Smooth muscle cell (in vitro differentiated cells): Measurements from ENCODE around the gene CBLB. TPM values are rescaled to one million over a fixed set of nuclear protein-coding genes. Genes with fewer than 3 reads are reported as not detected.

Experiments used
- DNase-seq: peaks from one replicate; lab custom pipeline; 2025; ENCODE audit not compliant: unreplicated experiment; lab: John Stamatoyannopoulos, UW
- H2AFZ ChIP-seq: fragments of 200-600 bp; sonication (generic); 2 replicates; pipeline ENCODE4 v1.6.0; 2016; ENCODE audit warnings: antibody characterized with exemption, low read depth, mild to moderate bottlenecking
- H3F3A ChIP-seq: fragments of 200-600 bp; sonication (generic); 2 replicates; pipeline ENCODE4 v1.6.0; 2017; ENCODE audit warnings: antibody characterized with exemption, low read depth
- H3K27ac ChIP-seq: fragments of 200-600 bp; sonication (generic); 2 replicates; pipeline ENCODE4 v1.5.1; 2016; ENCODE audit warnings: low read depth, mild to moderate bottlenecking
- H3K27me3 ChIP-seq: fragments of 200-600 bp; sonication (generic); 2 replicates; pipeline ENCODE4 v1.6.1; 2016; ENCODE audit warnings: low read depth, mild to moderate bottlenecking
- H3K36me3 ChIP-seq: fragments of 200-600 bp; sonication (generic); 2 replicates; pipeline ENCODE4 v1.5.1; 2016; ENCODE audit warnings: low read depth
- H3K4me1 ChIP-seq: fragments of 200-600 bp; sonication (generic); 2 replicates; pipeline ENCODE4 v1.5.1; 2016; ENCODE audit warnings: low read depth
- H3K4me2 ChIP-seq: fragments of 200-600 bp; sonication (generic); 2 replicates; pipeline ENCODE4 v1.6.0; 2016; ENCODE audit warnings: mild to moderate bottlenecking
- H3K4me3 ChIP-seq: fragments of 200-600 bp; sonication (generic); 2 replicates; pipeline ENCODE4 v1.5.1; 2016; ENCODE audit warnings: mild to moderate bottlenecking
- H3K79me2 ChIP-seq: fragments of 200-600 bp; sonication (generic); 2 replicates; pipeline ENCODE4 v1.6.0; 2016; ENCODE audit warnings: low read depth, mild to moderate bottlenecking
- H3K9ac ChIP-seq: fragments of 200-600 bp; sonication (generic); 2 replicates; pipeline ENCODE4 v1.6.0; 2016; ENCODE audit warnings: low read depth
- H3K9me3 ChIP-seq: fragments of 200-600 bp; sonication (generic); replicated peaks from 2 replicates; pipeline ENCODE4 v1.5.1; 2016; ENCODE audit warnings: low read depth
- H4K20me1 ChIP-seq: fragments of 200-600 bp; sonication (generic); 2 replicates; pipeline ENCODE4 v1.6.0; 2016; ENCODE audit warnings: low read depth
- CTCF ChIP-seq: fragments of 200-600 bp; sonication (generic); IDR thresholded peaks from 2 replicates; pipeline ENCODE4 v1.5.1; 2017; ENCODE audit warnings: borderline replicate concordance, mild to moderate bottlenecking, antibody characterized with exemption; ENCODE audit not compliant: insufficient read depth, poor library complexity, severe bottlenecking
- WGBS: methylation state at CpG from one replicate; pipeline ENCODE4 v1.1.7; 2016; ENCODE audit warnings: low lambda C conversion rate; 5-methylcytosine and 5-hydroxymethylcytosine counted together
- polyA plus RNA-seq: library from polyadenylated mRNA; unstranded; fragments of >200 nt; fragmentation: Nextera tagmentation; extraction: Ambion mirVana; gene quantifications from 2 replicates; pipeline ENCODE4 v1.2.1, GENCODE V29; 2016
- total RNA-seq: library from RNA; depleted of rRNA; stranded (reverse); fragments of >200 nt; gene quantifications from 2 replicates; pipeline ENCODE4 v1.2.3, GENCODE V29; 2014

CBLB gene
- total and polyA plus RNA-seq, 2 experiments from 2014 or later = 13.9 to 38.9 TPM

- no peak for TF ChIP-seq CTCF
- Histone ChIP-seq H3K27ac (no peak overlapping the region), H3K4me2 (no peak overlapping the region), H3K4me1 (no peaks in the 10 kb centered on the region), H3K9ac (no peak overlapping the region), H2AFZ (no peak overlapping the region), H3K79me2 (no peaks in the 10 kb centered on the region), H3K9me3 (no peaks in the 10 kb centered on the region), H3K4me3 (no peak overlapping the region), H4K20me1 (no peaks in the 10 kb centered on the region), H3F3A (no peaks in the 10 kb centered on the region), H3K27me3 (no peaks in the 10 kb centered on the region), H3K36me3 (no peaks in the 10 kb centered on the region)
- WGBS = 74% methylated on average over 1 of the region's 1 CpG
- no peak for DNase-seq
Observed at GRCh38 chr3:105653166-105653565, 215.6 kb downstream of the CBLB start.

- no peak for TF ChIP-seq CTCF
- no peak overlapping the region for H3K9ac ChIP-seq
- no peaks in the 10 kb centered on the region for H3K9me3 ChIP-seq
- H3K36me3 ChIP-seq = no peaks in the 10 kb centered on the region
- H4K20me1 ChIP-seq = no peaks in the 10 kb centered on the region
- H3K27me3 ChIP-seq = no peaks in the 10 kb centered on the region
- 44% methylated on average over 3 of the region's 3 CpGs for WGBS
- H3K4me2 ChIP-seq = peak overlapping the region; percentile 41
- no peaks in the 10 kb centered on the region for H3F3A ChIP-seq
- peak overlapping the region; percentile 5 for H3K27ac ChIP-seq
- no peaks in the 10 kb centered on the region for H3K79me2 ChIP-seq
- H3K4me1 ChIP-seq = no peaks in the 10 kb centered on the region
- H3K4me3 ChIP-seq = no peak overlapping the region
- no peak overlapping the region for H2AFZ ChIP-seq
- DNase-seq = no peak
Observed at GRCh38 chr3:105649480-105649879, 219.3 kb downstream of the CBLB start.

GRCh38 chr3:105647047-105647446, 221.8 kb downstream of the CBLB start:
- H3K4me1 ChIP-seq = no peaks in the 10 kb centered on the region
- peak overlapping the region; percentile 78 for H3K27ac ChIP-seq
- no peaks in the 10 kb centered on the region for H3K79me2 ChIP-seq
- no peak for DNase-seq
- no peaks in the 10 kb centered on the region for H3K36me3 ChIP-seq
- no peaks in the 10 kb centered on the region for H3K27me3 ChIP-seq
- H3K4me2 ChIP-seq = peak overlapping the region; percentile 11
- no peak for TF ChIP-seq CTCF
- H3K9me3 ChIP-seq = no peaks in the 10 kb centered on the region
- no peaks in the 10 kb centered on the region for H3F3A ChIP-seq
- H4K20me1 ChIP-seq = no peaks in the 10 kb centered on the region
- H3K4me3 ChIP-seq = no peak overlapping the region
- no peak overlapping the region for H2AFZ ChIP-seq
- H3K9ac ChIP-seq = no peak overlapping the region
- WGBS = 2% methylated on average over 2 of the region's 2 CpGs

- Histone ChIP-seq H2AFZ (no peak overlapping the region), H4K20me1 (no peaks in the 10 kb centered on the region), H3K9me3 (no peaks in the 10 kb centered on the region), H3K79me2 (no peaks in the 10 kb centered on the region), H3K36me3 (no peaks in the 10 kb centered on the region), H3K27me3 (no peaks in the 10 kb centered on the region), H3K27ac (no peak overlapping the region), H3K9ac (no peak overlapping the region), H3K4me2 (no peak overlapping the region), H3K4me3 (no peak overlapping the region), H3F3A (no peaks in the 10 kb centered on the region), H3K4me1 (no peaks in the 10 kb centered on the region)
- no peak for DNase-seq
- no peak for TF ChIP-seq CTCF
- 79% methylated on average over 2 of the region's 2 CpGs for WGBS
Observed at GRCh38 chr3:105639131-105639530, 229.7 kb downstream of the CBLB start.
